DND-41 (cell line): Measurements from ENCODE around the gene GABRG3.

Experiments
- EZH2 ChIP-seq: IDR thresholded peaks from 3 replicates; pipeline ENCODE4 v1.6.1; 2012; ENCODE audit warnings: borderline replicate concordance, low read depth, mild to moderate bottlenecking, moderate library complexity, low read length, inconsistent platforms; ENCODE audit not compliant: severe bottlenecking
- TF ChIP-seq, protein P1 (sequence below): IDR thresholded peaks from 2 replicates; pipeline ENCODE4 v1.5.1; 2012; ENCODE audit warnings: borderline replicate concordance, low read length, moderate library complexity, mild to moderate bottlenecking; ENCODE audit not compliant: poor library complexity, severe bottlenecking; ENCODE audit errors: extremely low read depth

DNA sequence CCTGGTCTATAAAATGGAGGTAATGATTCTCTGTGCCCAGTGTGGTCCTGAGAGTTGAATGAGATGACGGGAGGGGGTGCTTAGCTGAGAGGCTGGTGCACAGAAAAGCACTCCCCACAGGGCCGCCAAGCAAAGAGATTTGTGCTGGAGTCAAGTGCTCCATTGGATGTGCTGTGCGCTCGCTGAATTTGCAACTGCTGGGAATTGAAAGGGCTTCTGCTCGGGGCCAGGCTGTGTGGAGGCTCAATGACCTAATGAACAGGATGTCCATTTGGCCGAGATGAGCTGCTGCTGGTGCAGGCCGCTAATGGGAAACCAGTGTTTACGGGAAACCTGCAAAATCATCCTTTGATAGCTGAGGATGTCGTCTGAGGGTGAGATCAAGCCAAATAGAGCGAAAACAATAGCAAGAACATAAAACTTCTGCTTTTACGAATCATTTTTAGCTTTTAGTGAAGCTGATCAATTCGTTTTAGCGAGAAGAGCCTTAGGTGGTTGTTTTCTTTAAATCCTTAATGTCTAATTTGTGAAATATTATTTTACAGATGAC, 211.7 kb downstream of the GABRG3 start:
- TF ChIP-seq EZH2, result no peak
- TF ChIP-seq, protein P1, sequence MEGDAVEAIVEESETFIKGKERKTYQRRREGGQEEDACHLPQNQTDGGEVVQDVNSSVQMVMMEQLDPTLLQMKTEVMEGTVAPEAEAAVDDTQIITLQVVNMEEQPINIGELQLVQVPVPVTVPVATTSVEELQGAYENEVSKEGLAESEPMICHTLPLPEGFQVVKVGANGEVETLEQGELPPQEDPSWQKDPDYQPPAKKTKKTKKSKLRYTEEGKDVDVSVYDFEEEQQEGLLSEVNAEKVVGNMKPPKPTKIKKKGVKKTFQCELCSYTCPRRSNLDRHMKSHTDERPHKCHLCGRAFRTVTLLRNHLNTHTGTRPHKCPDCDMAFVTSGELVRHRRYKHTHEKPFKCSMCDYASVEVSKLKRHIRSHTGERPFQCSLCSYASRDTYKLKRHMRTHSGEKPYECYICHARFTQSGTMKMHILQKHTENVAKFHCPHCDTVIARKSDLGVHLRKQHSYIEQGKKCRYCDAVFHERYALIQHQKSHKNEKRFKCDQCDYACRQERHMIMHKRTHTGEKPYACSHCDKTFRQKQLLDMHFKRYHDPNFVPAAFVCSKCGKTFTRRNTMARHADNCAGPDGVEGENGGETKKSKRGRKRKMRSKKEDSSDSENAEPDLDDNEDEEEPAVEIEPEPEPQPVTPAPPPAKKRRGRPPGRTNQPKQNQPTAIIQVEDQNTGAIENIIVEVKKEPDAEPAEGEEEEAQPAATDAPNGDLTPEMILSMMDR, result no peak
